H1 (cell line): ENCODE data around the gene SLC25A42. TPM values are rescaled to one million over a fixed set of nuclear protein-coding genes. Genes with fewer than 3 reads are reported as not detected.

Experiments used
- CTCF ChIA-PET: fragments of 300-600 bp; sonication (Branson Sonifier 250); formaldehyde crosslinking; loops from one replicate; lab custom pipeline; 2021; ENCODE audit not compliant: partially characterized antibody; lab: Charles Lee
- POLR2A ChIA-PET: fragments of 300-600 bp; sonication (Branson Sonifier 250); formaldehyde crosslinking; loops from one replicate; lab custom pipeline; 2021; ENCODE audit warnings: inconsistent platforms; ENCODE audit not compliant: partially characterized antibody; lab: Charles Lee
- DNase-seq, 2 experiments: peaks; one replicate each; pipeline versions ENCODE4 v3.0.0 to v3.0.0-alpha.2; 2010 to 2022; ENCODE audit warnings: low spot score in 2 of 2, low read depth in 1 of 2, mixed read lengths in 1 of 2
- FAIRE-seq: peaks from 2 replicates; lab custom pipeline; 2011; peaks lifted over from hg19 to GRCh38; lab: Jason Lieb, UNC
- H2AFZ ChIP-seq: 2 replicates; pipeline ENCODE4 v1.8.1; 2012; ENCODE audit warnings: low read length, inconsistent platforms
- H2AK5ac ChIP-seq: 2 replicates; pipeline ENCODE4 v1.6.1; 2013; ENCODE audit warnings: low read depth, low read length
- H2BK120ac ChIP-seq: replicated peaks from 2 replicates; pipeline ENCODE3; 2013; ENCODE audit warnings: low read depth, low read length, inconsistent platforms
- H2BK12ac ChIP-seq: 2 replicates; pipeline ENCODE4 v1.6.1; 2013; ENCODE audit warnings: low read depth, low read length
- H2BK15ac ChIP-seq: 2 replicates; pipeline ENCODE4 v1.6.1; 2013; ENCODE audit warnings: low read length
- H2BK20ac ChIP-seq: 2 replicates; pipeline ENCODE4 v1.6.1; 2013; ENCODE audit warnings: low read length
- H2BK5ac ChIP-seq: 2 replicates; pipeline ENCODE4 v1.6.1; 2013; ENCODE audit warnings: low read depth, low read length
- H3K14ac ChIP-seq: 2 replicates; pipeline ENCODE4 v1.6.1; 2013; ENCODE audit warnings: inconsistent platforms; ENCODE audit not compliant: insufficient read length
- H3K18ac ChIP-seq: 2 replicates; pipeline ENCODE4 v1.6.1; 2013; ENCODE audit warnings: low read length; ENCODE audit errors: extremely low read depth
- H3K23ac ChIP-seq: 2 replicates; pipeline ENCODE4 v1.6.1; 2013; ENCODE audit warnings: inconsistent platforms; ENCODE audit not compliant: insufficient read length
- H3K23me2 ChIP-seq: 2 replicates; pipeline ENCODE4 v1.6.1; 2013; ENCODE audit warnings: low read depth, low read length
- H3K27ac ChIP-seq: 2 replicates; pipeline ENCODE4 v1.6.1; 2011; ENCODE audit warnings: low read depth, low read length, inconsistent platforms
- H3K27me3 ChIP-seq, 4 experiments: replicated peaks in 1 of 4; 1 replicate in 1 of 4; 2 replicates in 3 of 4; pipeline versions ENCODE4 v1.6.1 to v1.8.1; 2011 to 2013; ENCODE audit warnings: low read length in 3 of 4, mild to moderate bottlenecking in 3 of 4, inconsistent platforms in 2 of 4, mixed read lengths in 2 of 4, moderate library complexity in 1 of 4; ENCODE audit not compliant: control insufficient read depth in 3 of 4, insufficient read depth in 3 of 4; ENCODE audit errors: extremely low read depth in 1 of 4
- H3K36me3 ChIP-seq, 4 experiments: 2 replicates each; pipeline versions ENCODE4 v1.6.1 to v1.8.1; 2011 to 2013; ENCODE audit warnings: mild to moderate bottlenecking in 4 of 4, low read length in 3 of 4, moderate library complexity in 2 of 4, control low read depth in 1 of 4, inconsistent platforms in 1 of 4; ENCODE audit not compliant: insufficient read depth in 4 of 4, control insufficient read depth in 2 of 4
- H3K4ac ChIP-seq: replicated peaks from 2 replicates; pipeline ENCODE3; 2013; ENCODE audit warnings: low read length, low read depth, mixed read lengths, inconsistent platforms; ENCODE audit not compliant: insufficient read length
- H3K4me1 ChIP-seq, 4 experiments: replicated peaks in 1 of 4; 1 replicate in 1 of 4; 2 replicates in 3 of 4; pipeline versions ENCODE4 v1.6.1 to v1.8.1; 2011 to 2013; ENCODE audit warnings: low read length in 3 of 4, inconsistent platforms in 2 of 4, mixed read lengths in 1 of 4; ENCODE audit not compliant: insufficient read depth in 4 of 4, control insufficient read depth in 3 of 4
- H3K4me2 ChIP-seq, 2 experiments: 2 replicates each; pipeline versions ENCODE4 v1.6.1 to v1.8.1; 2011 to 2013; ENCODE audit warnings: low read depth in 2 of 2, low read length in 2 of 2, control low read depth in 1 of 2, inconsistent platforms in 1 of 2, mild to moderate bottlenecking in 1 of 2; ENCODE audit not compliant: insufficient read depth in 1 of 2
- H3K4me3 ChIP-seq, 4 experiments: fragments of 200-600, 300-600 bp in 1 of 4; sonication (generic), shearing (Covaris generic), sonication (Bioruptor Twin) in 1 of 4; 2 replicates each; pipeline versions ENCODE4 v1.5.1 to v1.8.1; 2011 to 2016; ENCODE audit warnings: low read length in 4 of 4, low read depth in 3 of 4, control low read depth in 2 of 4, inconsistent platforms in 2 of 4, mild to moderate bottlenecking in 2 of 4, mixed read lengths in 1 of 4, moderate library complexity in 1 of 4; ENCODE audit not compliant: insufficient read depth in 2 of 4; ENCODE audit errors: extremely low read depth in 1 of 4
- H3K56ac ChIP-seq: replicated peaks from 2 replicates; pipeline ENCODE3; 2013; ENCODE audit warnings: low read depth, mild to moderate bottlenecking, mixed read lengths, low read length, inconsistent platforms; ENCODE audit not compliant: insufficient read length
- H3K79me1 ChIP-seq: 2 replicates; pipeline ENCODE4 v1.6.1; 2013; ENCODE audit warnings: low read depth, low read length, control low read depth
- H3K79me2 ChIP-seq, 2 experiments: 2 replicates each; pipeline versions ENCODE4 v1.6.1 to v1.8.1; 2012 to 2013; ENCODE audit warnings: low read length in 2 of 2, mild to moderate bottlenecking in 2 of 2, inconsistent platforms in 1 of 2; ENCODE audit not compliant: insufficient read depth in 2 of 2, control insufficient read depth in 1 of 2
- H3K9ac ChIP-seq, 4 experiments: replicated peaks in 1 of 4; 1 replicate in 1 of 4; 2 replicates in 3 of 4; pipeline versions ENCODE4 v1.6.1 to v1.8.1; 2011 to 2013; ENCODE audit warnings: low read depth in 3 of 4, low read length in 3 of 4, control low read depth in 2 of 4, mild to moderate bottlenecking in 2 of 4, moderate library complexity in 2 of 4, inconsistent platforms in 1 of 4; ENCODE audit errors: extremely low read depth in 1 of 4
- H3K9me3 ChIP-seq, 2 experiments: 2 replicates each; pipeline versions ENCODE4 v1.6.1 to v1.8.1; 2012 to 2013; ENCODE audit warnings: mild to moderate bottlenecking in 2 of 2, moderate library complexity in 2 of 2, control low read depth in 1 of 2, inconsistent platforms in 1 of 2, low read depth in 1 of 2, low read length in 1 of 2, mixed read lengths in 1 of 2; ENCODE audit not compliant: insufficient read depth in 2 of 2
- H4K20me1 ChIP-seq, 2 experiments: replicated peaks in 1 of 2; 2 replicates each; pipeline versions ENCODE3 to v1.8.1; 2011 to 2013; ENCODE audit warnings: inconsistent platforms in 2 of 2, low read length in 2 of 2, mild to moderate bottlenecking in 1 of 2; ENCODE audit not compliant: insufficient read depth in 2 of 2, control insufficient read depth in 1 of 2
- H4K5ac ChIP-seq: 2 replicates; pipeline ENCODE4 v1.6.1; 2013; ENCODE audit warnings: low read length, low read depth, mixed read lengths, inconsistent platforms; ENCODE audit not compliant: insufficient read length
- H4K8ac ChIP-seq: 2 replicates; pipeline ENCODE4 v1.8.0; 2013; ENCODE audit warnings: mild to moderate bottlenecking, moderate library complexity, low read length, inconsistent platforms; ENCODE audit not compliant: insufficient read depth; ENCODE audit errors: extremely low read depth
- H4K91ac ChIP-seq: replicated peaks from 2 replicates; pipeline ENCODE3; 2013; ENCODE audit warnings: low read length, mixed read lengths, inconsistent platforms; ENCODE audit not compliant: insufficient read length
- BACH1 ChIP-seq: IDR thresholded peaks from 2 replicates; pipeline ENCODE4 v1.6.1; 2012; ENCODE audit warnings: low read length, improper control_type of control experiment
- CHD2 ChIP-seq: IDR thresholded peaks from 2 replicates; pipeline ENCODE4 v1.6.1; 2012; ENCODE audit warnings: low read length, improper control_type of control experiment
- CTBP2 ChIP-seq: IDR thresholded peaks from 2 replicates; pipeline ENCODE4 v1.7.0; 2011; ENCODE audit warnings: borderline replicate concordance, mild to moderate bottlenecking, moderate library complexity, mixed read lengths, low read length; ENCODE audit not compliant: insufficient read depth, insufficient read length
- FOSL1 ChIP-seq: IDR thresholded peaks from 2 replicates; pipeline ENCODE4 v1.6.1; 2011; ENCODE audit warnings: mild to moderate bottlenecking, low read depth, low read length, moderate library complexity; ENCODE audit not compliant: insufficient read depth
- GTF2F1 ChIP-seq: IDR thresholded peaks from 2 replicates; pipeline ENCODE4 v1.6.1; 2012; ENCODE audit warnings: low read depth, low read length, improper control_type of control experiment, borderline replicate concordance
- JUND ChIP-seq: IDR thresholded peaks from 2 replicates; pipeline ENCODE4 v1.6.1; 2011; ENCODE audit warnings: mild to moderate bottlenecking, improper control_type of control experiment, low read length
- KDM4A ChIP-seq: IDR thresholded peaks from one replicate; pipeline ENCODE4 v1.7.1; 2012; ENCODE audit warnings: low read depth, mild to moderate bottlenecking, moderate library complexity, low read length, inconsistent platforms; ENCODE audit not compliant: severe bottlenecking
- KDM5A ChIP-seq: fragments of 200-600 bp; IDR thresholded peaks from 2 replicates; pipeline ENCODE4 v1.7.1; 2012; ENCODE audit warnings: mild to moderate bottlenecking, low read length, inconsistent platforms, mixed read lengths
- RXRA ChIP-seq: IDR thresholded peaks from 2 replicates; pipeline ENCODE4 v1.6.1; 2011; ENCODE audit warnings: low read depth, mild to moderate bottlenecking, low read length, moderate library complexity; ENCODE audit not compliant: insufficient read depth
- SAP30 ChIP-seq: fragments of 300-600 bp; sonication (generic); IDR thresholded peaks from 2 replicates; pipeline ENCODE4 v1.7.1; 2012; ENCODE audit warnings: low read length, moderate library complexity, mild to moderate bottlenecking, inconsistent platforms; ENCODE audit not compliant: insufficient read depth, insufficient replicate concordance
- SIRT6 ChIP-seq: IDR thresholded peaks from one replicate; pipeline ENCODE4 v1.7.1; 2012; ENCODE audit warnings: low read length, inconsistent platforms
- SP2 ChIP-seq: IDR thresholded peaks from 2 replicates; pipeline ENCODE4 v1.6.1; 2012; ENCODE audit warnings: mild to moderate bottlenecking, low read length, inconsistent platforms
- WGBS, 2 experiments: shearing (Covaris generic) in 1 of 2; methylation state at CpG; one replicate each; pipeline versions ENCODE4 v1.1.6 to v1.1.7; 2013 to 2015; ENCODE audit warnings: low lambda C conversion rate in 2 of 2, mixed read lengths in 2 of 2, inconsistent platforms in 1 of 2, low coverage in 1 of 2, missing lambda C conversion rate in 1 of 2; ENCODE audit not compliant: insufficient replicate concordance in 2 of 2, insufficient coverage in 1 of 2, insufficient read length in 1 of 2; ENCODE audit errors: extremely low coverage in 1 of 2, missing lambda C conversion rate in 1 of 2; 5-methylcytosine and 5-hydroxymethylcytosine counted together
- polyA plus RNA-seq, 7 experiments: library from polyadenylated mRNA; depleted of rRNA in 3 of 7; stranded (reverse) in 5 of 7; unstranded in 2 of 7; fragments of >200 nt in 5 of 7; fragments of 200-250 nt in 2 of 7; gene quantifications; 1 replicate in 5 of 7; 2 replicates in 1 of 7; 4 replicates in 1 of 7; pipeline versions ENCODE4 v1.2.1 to v1.2.3, GENCODE V29; 2011 to 2013; ENCODE audit warnings: missing spikeins in 2 of 7, mixed read lengths in 2 of 7
- total RNA-seq: library from RNA; stranded (reverse); fragmentation: NEBNext Ultra II Directional; extraction: Animal tissue kit (Norgen Biotek cat#: 25700); gene quantifications from 2 replicates; pipeline ENCODE4 v1.2.1, GENCODE V29; 2021

The SLC25A42 gene
- total and polyA plus RNA-seq, 2 of the 8 experiments (the other 6 are each of a cell fraction or from before 2014, with no cell fraction given) = 5.9 to 6.2 TPM

DNA sequence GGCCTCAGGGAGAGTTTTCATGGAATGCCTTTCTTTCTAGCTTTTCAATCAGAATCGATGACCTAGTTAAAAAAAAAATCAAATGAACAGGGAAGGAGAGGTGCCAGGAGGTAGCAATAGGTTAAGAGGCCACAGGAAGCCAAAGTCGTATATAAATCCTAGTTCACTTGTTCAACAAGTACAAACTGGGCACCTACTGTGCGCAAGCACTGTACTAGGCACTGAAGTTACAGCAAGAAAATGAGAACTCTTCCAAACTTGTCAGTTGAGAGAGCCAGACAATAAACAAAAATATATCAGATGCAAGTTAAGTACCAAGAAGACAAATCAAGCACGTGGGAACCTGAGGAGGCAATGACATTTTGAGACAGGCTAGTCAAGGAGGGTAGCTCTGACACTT, 36.6 kb upstream of the SLC25A42 start:
- POLR2A ChIA-PET = no interaction called here
- H2AFZ ChIP-seq = no peak overlapping the region
- H3K79me2 ChIP-seq = peaks cover 0 to 27% of the 10 kb centered on the region in 2 experiments; a peak in 2 of 4 replicates
- H3K4me1 ChIP-seq = peaks cover 0 to 3% (median 3%) of the 10 kb centered on the region in 4 experiments; a peak in 3 of 7 replicates
- no peak overlapping the region for H3K4me2 ChIP-seq
- H3K14ac ChIP-seq = no peak overlapping the region
- no peak overlapping the region for H3K27ac ChIP-seq
- H2BK20ac ChIP-seq = no peak overlapping the region
- no peak overlapping the region for H4K5ac ChIP-seq
- CTCF ChIA-PET = interaction anchor here (0.5 to 1.8 kb wide), 4 partner anchors 17 to 116 kb away, joined by 3 to 6 read pairs (median 4); no protein-coding TSS in a partner anchor
- no peak for TF ChIP-seq RXRA
- TF ChIP-seq KDM5A = no peak
- TF ChIP-seq CTBP2 = no peak
- no peak for TF ChIP-seq SIRT6
- TF ChIP-seq CHD2 = no peak
- no peak for TF ChIP-seq SP2
- no peak for TF ChIP-seq BACH1
- TF ChIP-seq FOSL1 = no peak
- TF ChIP-seq GTF2F1 = no peak
- TF ChIP-seq JUND = no peak
- no peak for TF ChIP-seq SAP30
- TF ChIP-seq KDM4A = no peak
- TF ChIP-seq, all 59 proteins: peak for 0
- Histone ChIP-seq H3K4ac (no peak overlapping the region), H3K23ac (no peak overlapping the region), H3K56ac (no peak overlapping the region), H3K9ac (no peak overlapping the region), H3K9me3 (no peaks in the 10 kb centered on the region), H3K36me3 (peaks cover 37 to 77% (median 56%) of the 10 kb centered on the region in 4 experiments), H3K18ac (no peak overlapping the region), H2BK12ac (no peak overlapping the region), H2BK5ac (no peak overlapping the region), H3K23me2 (no peaks in the 10 kb centered on the region; the same call in 1 of the 2 replicates), H4K8ac (no peak overlapping the region), H2BK15ac (no peak overlapping the region), H4K20me1 (peaks cover 13 to 25% of the 10 kb centered on the region in 2 experiments), H2BK120ac (no peak overlapping the region), H2AK5ac (no peak overlapping the region), H3K27me3 (no peaks in the 10 kb centered on the region), H4K91ac (no peak overlapping the region), H3K79me1 (peaks cover 13% of the 10 kb centered on the region; the same call in 1 of the 2 replicates), H3K4me3 (no peak overlapping the region)
- DNase-seq (no peak), FAIRE-seq (no peak)
- 77% methylated on average over 4 of the region's 4 CpGs; no CpG with 5 or more reads in 1 of the 2 experiments for WGBS, 2 experiments
